ENCODE results near the gene IL10.
"Not testable (repeated sequence)": the region's sequence is repeated elsewhere in the genome, so short reads cannot be mapped to it uniquely, and the experiment has no call there.

IL10 gene

GRCh38 chr1:206794294-206794908 is 22.1 kb upstream of the IL10 start:
- DNase-seq (ENCODE audit: insufficient read length, low spot score): no peak
- no peak for FAIRE-seq

DNA sequence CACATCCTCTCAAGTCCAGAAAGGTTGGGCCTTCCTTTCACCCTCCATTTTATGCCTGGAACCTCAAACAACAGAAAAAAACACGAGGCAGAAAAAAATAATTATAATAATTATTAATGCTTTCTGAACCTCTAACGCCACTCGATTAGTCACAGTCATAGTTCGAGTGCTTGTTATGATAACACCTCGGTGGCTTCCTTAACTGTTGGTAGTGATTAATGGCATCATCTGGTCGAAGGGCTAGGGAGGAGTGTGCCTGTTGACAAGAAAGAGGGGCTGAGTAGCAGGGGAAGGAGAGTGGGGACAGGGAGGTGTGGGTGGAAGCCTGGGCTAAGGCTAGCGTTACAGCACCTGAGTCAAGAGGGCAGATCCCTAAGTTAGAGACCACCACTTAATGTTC is 21.3 kb upstream of the IL10 start:
- DNase-seq (ENCODE audit: insufficient read length, low spot score) (no peak), FAIRE-seq (no peak)

DNA sequence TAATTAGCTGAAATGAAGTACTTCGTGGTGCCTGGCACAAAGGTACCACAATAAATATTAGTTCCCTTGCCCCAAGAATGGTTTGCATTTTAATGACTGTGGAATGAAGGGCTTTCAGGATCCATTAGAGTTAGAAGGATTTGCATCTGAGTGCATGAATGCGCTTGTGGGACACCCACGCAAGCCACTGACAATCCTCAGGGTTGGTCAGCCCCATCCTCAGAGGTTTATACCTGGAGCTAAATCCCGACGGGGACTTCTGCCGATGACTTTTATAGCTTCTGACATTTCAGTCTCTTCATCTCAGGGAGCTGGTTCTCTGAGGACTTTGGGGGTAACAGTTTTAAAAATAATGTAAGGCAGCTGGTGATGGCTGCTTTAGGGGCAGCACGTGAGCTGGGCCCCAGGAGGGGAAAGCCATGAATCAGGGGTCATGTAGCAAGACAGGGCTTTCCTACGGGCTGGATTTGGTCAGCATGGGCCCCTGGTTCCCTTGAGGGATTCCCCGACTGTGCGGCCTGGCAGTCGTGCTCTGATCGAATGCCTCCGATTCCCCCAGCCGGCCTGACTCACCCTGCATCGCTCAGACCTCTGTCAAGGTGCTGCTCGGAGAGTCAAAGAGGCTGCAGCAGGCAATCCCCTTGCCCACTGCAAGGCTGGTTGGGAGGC is 20.8 kb upstream of the IL10 start:
- DNase-seq (ENCODE audit: insufficient read length, low spot score) (no peak), FAIRE-seq (no peak)

- FAIRE-seq: peak; percentile 51
Measured at GRCh38 chr1:206790502-206791250, 18.4 kb upstream of the IL10 start.

DNA sequence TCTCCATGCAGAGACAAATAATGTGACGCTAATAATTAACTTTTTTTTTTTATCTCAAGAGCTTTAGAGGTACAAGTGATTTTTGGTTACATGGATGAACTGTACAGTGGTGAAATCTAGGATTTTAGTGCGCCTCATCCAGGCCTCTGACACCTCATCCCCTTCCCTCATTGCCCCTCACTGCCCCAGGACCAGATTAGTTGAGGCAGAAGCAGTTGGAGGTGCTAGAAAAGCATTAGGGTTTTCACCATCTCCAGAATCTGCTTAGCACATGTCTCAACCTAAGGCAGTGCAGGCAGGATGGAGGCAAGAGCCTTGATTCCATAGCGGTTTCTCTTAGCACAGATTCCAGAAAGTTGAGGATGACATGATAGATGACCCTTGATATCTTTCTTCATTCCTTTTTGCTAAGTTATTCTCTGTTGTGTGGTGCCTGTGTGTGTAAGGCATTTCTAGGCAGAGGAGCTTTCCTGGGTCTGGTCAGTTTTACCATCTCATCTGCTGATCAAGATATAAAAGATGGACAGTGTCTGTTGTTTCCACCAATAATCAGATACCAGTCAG is 16.3 kb upstream of the IL10 start:
- DNase-seq (ENCODE audit: insufficient read length, low spot score) (no peak), FAIRE-seq (no peak)

More at GRCh38 chr1:206790502-206791250, 18.4 kb upstream of the IL10 start:
- DNase-seq (ENCODE audit: insufficient read length, low spot score): no peak

DNA sequence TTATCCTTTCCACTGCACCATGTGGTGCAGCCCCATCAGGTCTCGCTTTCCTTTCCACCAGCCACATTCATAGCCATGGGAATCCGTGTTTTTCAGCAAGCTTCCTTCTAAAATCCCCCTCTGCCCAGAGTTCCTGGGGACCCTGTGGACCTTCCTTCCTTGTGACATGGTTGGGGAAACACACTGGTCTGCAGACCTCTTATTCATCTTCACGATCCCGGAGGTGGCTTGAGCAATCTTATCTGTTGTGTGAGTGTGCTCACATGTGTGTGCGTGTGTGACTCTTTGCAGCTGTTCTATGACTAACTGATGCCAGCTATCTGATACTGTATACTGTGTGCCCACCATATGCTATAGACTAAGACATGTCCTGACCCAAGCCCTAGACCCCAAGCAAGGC is 15.6 kb upstream of the IL10 start:
- FAIRE-seq: no peak
- DNase-seq (ENCODE audit: insufficient read length, low spot score): no peak

- peak; percentile 63 for FAIRE-seq
- no peak for DNase-seq (ENCODE audit: insufficient read length, low spot score)
Measured at GRCh38 chr1:206786212-206786886, 14.1 kb upstream of the IL10 start.

GRCh38 chr1:206785182-206785765 is 13.0 kb upstream of the IL10 start:
- FAIRE-seq: peak; percentile 18
- DNase-seq (ENCODE audit: insufficient read length, low spot score): no peak

DNA sequence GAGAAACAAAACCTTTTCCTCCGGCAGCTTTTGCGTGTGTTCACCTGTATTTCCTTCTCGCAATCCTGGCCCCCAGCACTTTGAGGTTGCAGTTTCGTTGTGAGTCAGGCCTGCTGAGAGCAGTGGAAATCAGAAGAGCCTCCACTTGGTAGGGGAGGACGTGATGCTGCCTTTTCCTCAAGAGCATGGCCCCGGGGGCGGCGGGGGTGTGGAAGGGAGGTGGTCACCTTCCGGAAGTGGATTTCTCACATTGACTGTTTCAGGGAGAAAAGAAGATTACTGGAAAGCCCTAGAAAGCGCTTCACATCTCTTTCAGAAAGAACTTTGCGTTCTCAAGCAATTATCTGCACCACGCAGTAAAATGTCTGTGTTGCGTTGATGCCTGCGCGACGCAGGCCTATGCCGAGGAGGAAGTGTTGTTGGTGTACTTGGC is 12.2 kb upstream of the IL10 start:
- DNase-seq (ENCODE audit: insufficient read length, low spot score): peak; percentile 51
- peak; percentile 98 for FAIRE-seq

GRCh38 chr1:206783506-206783905 is 11.2 kb upstream of the IL10 start:
- DNase-seq (ENCODE audit: insufficient read length, low spot score): no peak
- FAIRE-seq: no peak

GRCh38 chr1:206782448-206782847 is 10.2 kb upstream of the IL10 start:
- peak; percentile 92 for FAIRE-seq
- DNase-seq (ENCODE audit: insufficient read length, low spot score): peak; percentile 57

GRCh38 chr1:206779638-206780037 is 7.3 kb upstream of the IL10 start:
- no peak for DNase-seq (ENCODE audit: insufficient read length, low spot score)
- no peak for FAIRE-seq

DNA sequence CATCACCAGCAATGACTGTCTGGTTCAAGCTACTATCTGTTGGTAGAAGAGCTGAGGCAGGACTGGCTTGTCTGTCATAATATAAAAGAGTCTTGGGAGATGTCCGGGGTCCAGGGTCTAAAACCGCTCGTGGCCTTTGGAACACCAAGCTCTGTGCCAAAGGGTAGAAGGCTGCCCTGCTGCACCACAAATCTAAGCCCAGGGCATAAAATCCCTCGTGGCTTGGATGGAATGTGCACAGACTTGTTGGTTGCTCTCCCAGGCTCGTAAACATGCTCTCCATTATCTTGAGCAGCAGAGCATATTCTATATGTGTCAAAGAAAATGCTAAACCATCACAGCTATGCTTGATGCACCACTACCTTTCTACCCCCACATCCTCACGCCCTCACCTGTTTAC is 6.6 kb upstream of the IL10 start:
- not testable (repeated sequence) for DNase-seq (ENCODE audit: insufficient read length, low spot score); FAIRE-seq

- DNase-seq (ENCODE audit: insufficient read length, low spot score): no peak
- FAIRE-seq: no peak
Measured at GRCh38 chr1:206778031-206778430, 5.7 kb upstream of the IL10 start.

GRCh38 chr1:206776229-206776628 is 3.9 kb upstream of the IL10 start:
- DNase-seq (ENCODE audit: insufficient read length, low spot score) (no peak), FAIRE-seq (no peak)

DNA sequence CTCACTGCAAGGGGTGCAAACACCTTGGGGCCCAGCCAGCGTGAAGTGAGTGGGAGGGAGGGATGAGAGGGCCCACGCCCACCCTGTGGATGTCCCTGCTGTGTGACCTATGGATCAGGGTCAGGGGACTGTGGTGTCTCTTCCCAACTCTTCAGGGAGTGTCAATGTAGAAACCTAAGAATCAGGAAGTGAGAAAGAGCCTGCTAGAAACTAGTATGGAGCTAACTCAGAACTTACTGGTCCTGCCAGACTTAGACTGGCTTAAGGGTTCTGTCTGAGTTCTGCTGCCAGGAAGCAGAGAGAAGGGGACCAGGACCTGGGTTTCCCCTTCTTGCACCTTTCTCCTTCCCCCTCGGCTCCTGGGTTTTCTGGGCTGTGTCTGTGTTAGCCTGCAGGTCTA is 1.8 kb upstream of the IL10 start:
- no peak for DNase-seq (ENCODE audit: insufficient read length, low spot score)
- peak; percentile 81 for FAIRE-seq

DNA sequence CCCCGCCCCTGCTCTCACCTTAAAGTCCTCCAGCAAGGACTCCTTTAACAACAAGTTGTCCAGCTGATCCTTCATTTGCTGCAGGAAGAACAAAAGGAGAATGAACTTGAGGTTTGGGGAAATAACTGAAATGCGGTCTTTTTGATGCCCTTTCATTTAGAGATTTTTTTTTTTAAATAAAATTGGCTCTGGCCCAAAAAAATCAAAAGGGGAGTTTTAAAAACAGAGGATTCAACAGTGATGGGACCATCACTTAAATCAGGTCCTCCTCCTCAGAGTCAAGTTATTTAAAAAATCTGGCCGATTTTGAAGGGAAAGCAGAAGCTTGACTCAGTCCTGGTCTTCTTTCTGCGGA is 979 bp downstream of the IL10 start:
- DNase-seq (ENCODE audit: insufficient read length, low spot score) (no peak), FAIRE-seq (no peak)

DNA sequence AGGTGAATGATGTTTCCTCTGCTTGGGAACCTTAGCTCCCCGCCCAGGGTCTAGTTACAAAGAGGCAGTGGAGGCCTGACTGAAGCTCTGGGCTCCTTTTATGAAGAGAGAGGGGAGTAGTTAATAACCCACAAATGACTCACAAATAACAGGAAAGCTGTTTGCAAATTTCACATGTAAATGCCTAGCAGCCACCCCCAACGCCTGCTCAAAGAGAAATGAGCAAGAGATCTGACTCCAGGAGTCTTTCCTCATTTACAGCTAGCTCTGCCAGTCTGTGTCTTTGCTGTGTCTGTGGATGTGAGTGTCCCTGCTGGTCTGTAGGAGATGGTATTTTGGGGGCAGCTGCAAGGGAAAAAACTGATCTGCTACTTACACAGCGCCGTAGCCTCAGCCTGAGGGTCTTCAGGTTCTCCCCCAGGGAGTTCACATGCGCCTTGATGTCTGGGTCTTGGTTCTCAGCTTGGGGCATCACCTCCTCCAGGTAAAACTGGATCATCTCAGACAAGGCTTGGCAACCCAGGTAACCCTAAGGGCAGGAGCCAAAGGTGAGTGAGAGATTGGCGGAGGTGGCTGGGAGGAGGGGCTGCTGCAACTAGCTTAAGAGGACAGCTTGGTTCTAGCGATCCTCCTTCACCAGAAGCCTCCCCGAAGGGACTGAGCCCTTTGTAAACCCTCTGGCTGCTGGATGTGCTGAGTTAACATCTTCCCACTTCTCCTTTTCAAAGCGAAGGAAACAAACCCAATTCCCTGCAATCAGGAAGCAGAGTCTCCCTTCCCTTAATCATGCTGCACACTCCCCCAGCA is 1.6 kb downstream of the IL10 start, which contains the start of gene IL19:
IL19 (plus strand) TSS at position 243 of the 807 bp plus-strand sequence. CDS start 65,890 bp downstream, outside the sequence.
- no peak for DNase-seq (ENCODE audit: insufficient read length, low spot score)
- FAIRE-seq: peak; percentile 84

DNA sequence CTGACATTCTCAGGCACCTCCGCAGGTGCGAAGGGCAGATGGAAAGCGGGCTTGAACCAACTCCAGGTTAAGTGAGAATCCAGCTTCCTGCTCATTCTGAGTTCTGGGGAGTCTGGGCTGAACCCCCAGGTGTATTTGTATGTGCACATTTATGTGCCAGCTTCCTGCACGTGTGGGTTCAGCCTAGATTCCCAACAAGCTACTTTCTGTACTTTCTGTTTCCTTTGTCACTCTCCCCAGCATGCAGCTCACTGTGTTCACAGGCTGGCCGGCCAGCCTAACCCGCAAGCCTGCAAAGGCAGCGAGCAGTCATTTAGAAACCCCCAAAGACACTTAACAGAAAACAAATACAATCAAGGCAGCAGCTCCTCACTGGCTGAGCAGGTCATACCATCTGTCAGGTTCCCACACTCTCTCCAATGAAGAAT is 3.0 kb downstream of the IL10 start:
- DNase-seq (ENCODE audit: insufficient read length, low spot score): peak; percentile 46
- peak; percentile 95 for FAIRE-seq

Data from GM19239 (cell line).